Measurements from ENCODE around the gene PHF1. TPM values are rescaled to one million over a fixed set of nuclear protein-coding genes. Genes with fewer than 3 reads are reported as not detected.

The PHF1 gene
- total RNA-seq, 4 donors from 2014 or later: 75.3 to 109 (median 88.5) TPM

DNA sequence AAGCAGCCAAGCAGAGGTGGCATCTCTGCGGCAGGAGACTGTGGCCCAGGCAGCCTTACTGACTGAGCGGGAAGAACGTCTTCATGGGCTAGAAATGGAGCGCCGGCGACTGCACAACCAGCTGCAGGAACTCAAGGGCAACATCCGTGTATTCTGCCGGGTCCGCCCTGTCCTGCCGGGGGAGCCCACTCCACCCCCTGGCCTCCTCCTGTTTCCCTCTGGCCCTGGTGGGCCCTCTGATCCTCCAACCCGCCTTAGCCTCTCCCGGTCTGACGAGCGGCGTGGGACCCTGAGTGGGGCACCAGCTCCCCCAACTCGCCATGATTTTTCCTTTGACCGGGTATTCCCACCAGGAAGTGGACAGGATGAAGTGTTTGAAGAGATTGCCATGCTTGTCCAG, 5.9 kb upstream of the PHF1 start:
- Histone ChIP-seq H3K4me1 (no peaks in the 10 kb centered on the region), H3K27ac (no peak overlapping the region), H3K36me3 (no peaks in the 10 kb centered on the region), H3K4me3 (replicated peaks in 1 of 3) (no peak overlapping the region), H3K9me3 (no peaks in the 10 kb centered on the region), H3K27me3 (no peaks in the 10 kb centered on the region)
- intact Hi-C loops (cut with DNase I): no loop called here
- TF ChIP-seq, protein P1, sequence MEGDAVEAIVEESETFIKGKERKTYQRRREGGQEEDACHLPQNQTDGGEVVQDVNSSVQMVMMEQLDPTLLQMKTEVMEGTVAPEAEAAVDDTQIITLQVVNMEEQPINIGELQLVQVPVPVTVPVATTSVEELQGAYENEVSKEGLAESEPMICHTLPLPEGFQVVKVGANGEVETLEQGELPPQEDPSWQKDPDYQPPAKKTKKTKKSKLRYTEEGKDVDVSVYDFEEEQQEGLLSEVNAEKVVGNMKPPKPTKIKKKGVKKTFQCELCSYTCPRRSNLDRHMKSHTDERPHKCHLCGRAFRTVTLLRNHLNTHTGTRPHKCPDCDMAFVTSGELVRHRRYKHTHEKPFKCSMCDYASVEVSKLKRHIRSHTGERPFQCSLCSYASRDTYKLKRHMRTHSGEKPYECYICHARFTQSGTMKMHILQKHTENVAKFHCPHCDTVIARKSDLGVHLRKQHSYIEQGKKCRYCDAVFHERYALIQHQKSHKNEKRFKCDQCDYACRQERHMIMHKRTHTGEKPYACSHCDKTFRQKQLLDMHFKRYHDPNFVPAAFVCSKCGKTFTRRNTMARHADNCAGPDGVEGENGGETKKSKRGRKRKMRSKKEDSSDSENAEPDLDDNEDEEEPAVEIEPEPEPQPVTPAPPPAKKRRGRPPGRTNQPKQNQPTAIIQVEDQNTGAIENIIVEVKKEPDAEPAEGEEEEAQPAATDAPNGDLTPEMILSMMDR (IDR thresholded peaks at IDR 0.05): no peak
- TF ChIP-seq POLR2A (IDR thresholded peaks at IDR 0.05): no peak
- WGBS, 2 donors: 93 to 94% methylated on average over 17 of the region's 17 CpGs
- DNase-seq: no peak

DNA sequence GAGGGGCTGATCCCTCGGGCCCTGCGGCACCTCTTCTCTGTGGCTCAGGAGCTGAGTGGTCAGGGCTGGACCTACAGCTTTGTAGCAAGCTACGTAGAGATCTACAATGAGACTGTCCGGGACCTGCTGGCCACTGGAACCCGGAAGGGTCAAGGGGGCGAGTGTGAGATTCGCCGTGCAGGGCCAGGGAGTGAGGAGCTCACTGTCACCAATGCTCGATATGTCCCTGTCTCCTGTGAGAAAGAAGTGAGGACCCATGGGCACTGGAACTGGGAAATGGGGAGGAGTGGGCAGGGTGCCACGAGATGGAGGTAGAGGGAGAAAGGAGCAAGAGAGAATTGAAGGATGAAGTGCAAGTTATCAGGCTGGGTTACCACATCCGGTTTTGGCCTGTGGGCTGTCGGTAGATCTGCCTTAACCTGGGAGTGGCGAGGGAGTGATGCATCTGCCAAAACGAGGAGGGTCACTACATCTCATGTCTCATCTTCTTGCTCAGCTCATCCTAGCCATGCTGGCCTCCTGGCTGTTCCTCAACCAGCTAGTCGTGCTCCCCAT, 5.4 kb upstream of the PHF1 start:
- Histone ChIP-seq H3K4me1 (no peaks in the 10 kb centered on the region), H3K4me3 (replicated peaks in 1 of 3) (no peak overlapping the region), H3K27ac (no peak overlapping the region), H3K36me3 (no peaks in the 10 kb centered on the region), H3K27me3 (no peaks in the 10 kb centered on the region), H3K9me3 (no peaks in the 10 kb centered on the region)
- 92 to 94% methylated on average over 15 of the region's 15 CpGs for WGBS, 2 donors
- TF ChIP-seq, protein P1 (IDR thresholded peaks at IDR 0.05): no peak
- TF ChIP-seq POLR2A (IDR thresholded peaks at IDR 0.05): no peak
- DNase-seq: no peak
- intact Hi-C loops (cut with DNase I): no loop called here

DNA sequence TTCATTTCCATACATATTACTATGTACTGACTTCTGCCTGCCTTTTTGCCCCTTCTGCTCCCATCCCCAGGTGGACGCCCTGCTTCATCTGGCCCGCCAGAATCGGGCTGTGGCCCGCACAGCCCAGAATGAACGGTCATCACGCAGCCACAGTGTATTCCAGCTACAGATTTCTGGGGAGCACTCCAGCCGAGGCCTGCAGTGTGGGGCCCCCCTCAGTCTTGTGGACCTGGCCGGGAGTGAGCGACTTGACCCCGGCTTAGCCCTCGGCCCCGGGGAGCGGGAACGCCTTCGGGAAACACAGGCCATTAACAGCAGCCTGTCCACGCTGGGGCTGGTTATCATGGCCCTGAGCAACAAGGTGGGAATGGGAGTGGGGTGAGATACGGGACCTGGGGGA, 4.7 kb upstream of the PHF1 start:
- no peaks in the 10 kb centered on the region for H3K4me1 ChIP-seq
- no peaks in the 10 kb centered on the region for H3K36me3 ChIP-seq
- WGBS, 2 donors: 89 to 93% methylated on average over 13 to 14 of the region's 17 CpGs
- H3K27ac ChIP-seq: no peak overlapping the region
- DNase-seq: no peak
- H3K4me3 ChIP-seq (replicated peaks in 1 of 3): no peak overlapping the region
- TF ChIP-seq POLR2A (IDR thresholded peaks at IDR 0.05): no peak
- TF ChIP-seq, protein P1 (IDR thresholded peaks at IDR 0.05): no peak
- no peaks in the 10 kb centered on the region for H3K27me3 ChIP-seq
- no peaks in the 10 kb centered on the region for H3K9me3 ChIP-seq
- intact Hi-C loops (cut with DNase I): no loop called here

DNA sequence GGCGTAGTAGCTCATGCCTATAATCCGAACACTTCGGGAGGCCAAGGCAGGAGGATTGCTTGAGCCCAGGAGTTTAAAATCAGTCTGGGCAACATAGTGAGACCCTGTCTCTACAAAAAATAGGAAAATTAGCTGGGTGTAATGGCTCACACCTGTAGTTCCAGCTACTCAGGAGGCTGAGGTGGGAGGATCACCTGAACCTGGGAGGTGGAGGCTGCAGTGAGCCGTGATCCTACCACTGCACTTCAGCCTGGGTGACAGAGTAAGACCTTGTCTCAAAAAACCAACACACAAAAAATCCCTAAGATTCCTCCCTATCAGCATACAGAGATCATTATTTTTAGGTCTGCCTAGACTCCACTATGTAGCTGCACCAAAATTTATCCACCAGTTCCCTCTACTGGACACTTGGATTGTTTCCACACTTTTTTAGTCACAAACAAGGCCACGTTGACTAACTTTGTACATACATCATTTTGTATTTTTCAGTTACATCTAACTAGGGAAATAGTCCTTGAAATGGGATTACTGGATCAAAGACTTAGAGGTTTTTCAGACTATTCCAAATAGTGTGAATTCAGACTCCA, 3.6 kb upstream of the PHF1 start:
- intact Hi-C loops (cut with DNase I): no loop called here
- no peak for DNase-seq
- H3K27ac ChIP-seq: no peak overlapping the region
- H3K36me3 ChIP-seq: no peaks in the 10 kb centered on the region
- H3K9me3 ChIP-seq: no peaks in the 10 kb centered on the region
- 79 to 83% methylated on average over 5 of the region's 5 CpGs for WGBS, 2 donors
- H3K4me3 ChIP-seq (replicated peaks in 1 of 3): no peak overlapping the region
- TF ChIP-seq, protein P1 (IDR thresholded peaks at IDR 0.05): peak in 4 of 6 experiments; percentile 27 to 54 (median 33)
- no peak for TF ChIP-seq POLR2A (IDR thresholded peaks at IDR 0.05)
- no peaks in the 10 kb centered on the region for H3K27me3 ChIP-seq
- H3K4me1 ChIP-seq: peaks cover 6 to 7% of the 10 kb centered on the region in 2 donors

DNA sequence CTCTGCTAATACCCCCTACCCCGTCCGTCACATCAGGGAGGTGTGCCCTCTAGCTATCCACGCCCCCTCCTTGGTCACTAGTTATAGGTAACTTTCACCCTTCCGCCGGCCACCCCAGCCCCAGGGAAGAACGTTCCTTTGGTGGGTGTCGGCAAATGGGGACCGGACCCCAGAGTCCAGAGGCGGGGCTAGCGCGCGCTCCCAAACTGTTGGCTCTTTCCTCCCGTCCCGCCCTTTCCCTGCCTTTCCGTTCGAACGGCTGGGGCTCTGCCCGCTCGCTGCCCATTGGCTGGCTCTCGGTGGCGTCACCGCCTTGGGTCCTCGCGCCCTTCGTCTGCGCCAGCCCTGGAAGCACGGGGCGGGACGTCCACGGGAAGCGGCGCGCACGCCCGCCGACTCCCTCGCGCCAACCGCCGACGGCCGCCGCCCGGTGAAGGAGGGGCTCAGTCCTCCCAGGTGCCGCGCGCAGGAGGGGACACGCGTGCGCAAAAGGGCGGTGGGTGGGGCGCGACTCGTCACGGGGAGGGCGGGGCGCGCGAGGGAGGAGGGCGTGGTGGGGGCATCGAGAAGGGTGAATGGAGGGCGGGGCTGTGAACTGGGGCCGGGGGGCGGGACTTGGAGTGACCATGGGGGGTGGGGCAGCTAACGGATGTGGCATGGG, 634 bp upstream of the PHF1 start:
- Histone ChIP-seq H3K27ac (peak overlapping the region; percentile 93 to 99 (median 93)), H3K4me3 (replicated peaks in 1 of 3) (peak overlapping the region in 2 of 3 donors; percentile 50 to 100), H3K36me3 (peaks cover 22 to 24% of the 10 kb centered on the region in 2 donors), H3K4me1 (peaks cover 8 to 17% of the 10 kb centered on the region in 2 donors), H3K9me3 (no peaks in the 10 kb centered on the region), H3K27me3 (no peaks in the 10 kb centered on the region)
- peak; percentile 98 for DNase-seq
- peak in 1 of 2 donors; percentile 67 for TF ChIP-seq POLR2A (IDR thresholded peaks at IDR 0.05)
- TF ChIP-seq, protein P1 (IDR thresholded peaks at IDR 0.05): no peak
- 0% methylated on average over 19 to 38 of the region's 65 CpGs for WGBS, 2 donors
- intact Hi-C loops (cut with DNase I): no loop called here
